ENCODE data around the gene FPR2.
"Not testable (repeated sequence)": the region's sequence is repeated elsewhere in the genome, so short reads cannot be mapped to it uniquely, and the experiment has no call there.

Gene FPR2, protein sequence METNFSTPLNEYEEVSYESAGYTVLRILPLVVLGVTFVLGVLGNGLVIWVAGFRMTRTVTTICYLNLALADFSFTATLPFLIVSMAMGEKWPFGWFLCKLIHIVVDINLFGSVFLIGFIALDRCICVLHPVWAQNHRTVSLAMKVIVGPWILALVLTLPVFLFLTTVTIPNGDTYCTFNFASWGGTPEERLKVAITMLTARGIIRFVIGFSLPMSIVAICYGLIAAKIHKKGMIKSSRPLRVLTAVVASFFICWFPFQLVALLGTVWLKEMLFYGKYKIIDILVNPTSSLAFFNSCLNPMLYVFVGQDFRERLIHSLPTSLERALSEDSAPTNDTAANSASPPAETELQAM

GRCh38 chr19:51760697-51761356 is at the start of gene FPR2:
Gene FPR2 (plus strand): TSS chr19:51761180. CDS start chr19:51768659, 7,479 bp downstream.
- no peak for DNase-seq (ENCODE audit: low spot score)

GRCh38 chr19:51711702-51712101 is 49.3 kb upstream of the FPR2 start:
- DNase-seq (ENCODE audit: low spot score) = no peak

GRCh38 chr19:51712461-51713081 is 48.4 kb upstream of the FPR2 start:
- no peak for DNase-seq (ENCODE audit: low spot score)

GRCh38 chr19:51713319-51714285 is 47.4 kb upstream of the FPR2 start:
- DNase-seq (ENCODE audit: low spot score) = no peak

DNA sequence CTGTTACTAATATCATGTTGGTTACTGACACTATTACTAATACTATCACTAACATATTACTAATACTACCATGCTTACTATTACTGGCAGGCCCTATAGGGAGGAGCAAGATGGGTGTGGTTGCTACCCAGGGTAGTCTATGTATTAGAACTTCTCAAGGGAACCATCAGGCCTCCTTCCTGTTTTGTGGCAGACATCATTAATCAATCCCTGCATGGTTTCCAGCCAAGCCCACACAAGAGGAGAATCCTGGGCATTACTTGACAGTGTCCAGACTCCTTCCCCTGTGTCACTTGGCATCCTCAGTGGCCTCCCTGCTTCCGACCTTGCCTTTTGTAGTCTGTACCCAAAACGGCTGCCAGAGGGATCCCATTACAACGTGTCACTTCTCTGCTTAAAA is 46.1 kb upstream of the FPR2 start:
- DNase-seq (ENCODE audit: low spot score) = no peak

- no peak for DNase-seq (ENCODE audit: low spot score)
These were observed 45.1 kb upstream of the FPR2 start for GRCh38 chr19:51715850-51716249.

- no peak for DNase-seq (ENCODE audit: low spot score)
These were observed 44.1 kb upstream of the FPR2 start for GRCh38 chr19:51716925-51717324.

GRCh38 chr19:51719251-51719988 is 41.6 kb upstream of the FPR2 start:
- DNase-seq (ENCODE audit: low spot score) = no peak

- DNase-seq (ENCODE audit: low spot score) = no peak
These were observed 39.1 kb upstream of the FPR2 start for GRCh38 chr19:51721905-51722304.

DNA sequence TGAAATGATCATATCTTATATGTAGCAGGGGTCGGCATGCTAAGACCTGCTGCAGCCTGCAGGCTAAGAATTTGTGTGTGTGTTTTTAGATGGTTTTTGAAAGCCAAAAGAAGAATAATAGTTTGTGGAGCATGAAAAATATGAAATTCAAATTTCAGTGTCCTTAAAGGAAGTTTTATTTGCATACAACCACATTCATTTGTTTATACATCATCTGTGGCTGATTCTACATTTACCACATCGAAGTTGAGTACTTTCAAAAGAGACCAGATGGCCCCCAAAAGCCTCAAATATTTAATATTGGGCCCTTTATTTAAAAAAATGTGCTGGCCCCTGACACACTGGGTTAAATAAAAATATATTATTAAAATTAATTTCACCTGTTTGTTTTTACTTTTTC is 38.5 kb upstream of the FPR2 start:
- DNase-seq (ENCODE audit: low spot score) = no peak

- DNase-seq (ENCODE audit: low spot score) = no peak
These were observed 36.4 kb upstream of the FPR2 start for GRCh38 chr19:51724543-51724942.

GRCh38 chr19:51726049-51726448 is 34.9 kb upstream of the FPR2 start:
- no peak for DNase-seq (ENCODE audit: low spot score)

DNA sequence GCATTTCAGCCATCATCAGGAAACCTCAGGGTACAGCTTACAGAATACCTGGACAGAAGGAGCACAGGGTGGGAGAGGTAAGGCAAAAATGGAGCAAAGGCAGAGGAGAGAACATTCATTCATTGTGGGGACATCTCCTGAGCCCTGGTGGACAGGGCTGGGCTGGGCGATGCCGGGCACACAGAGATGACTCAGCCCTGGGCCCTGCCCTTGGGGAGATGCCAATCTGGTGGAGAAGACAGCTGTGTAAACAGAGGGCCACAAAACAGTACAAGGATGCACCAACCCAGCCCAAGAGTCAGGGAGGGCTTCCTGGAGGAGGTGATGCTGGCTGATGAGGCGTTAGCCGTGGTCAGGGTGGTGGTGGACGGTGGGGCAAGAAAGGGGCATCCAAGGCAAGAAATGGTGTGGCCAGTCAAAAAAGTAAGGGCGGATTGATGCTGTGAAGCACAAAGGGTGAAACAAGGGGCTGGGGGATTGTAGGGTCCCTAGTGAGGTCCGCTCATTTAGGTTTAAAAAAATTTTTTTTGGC is 33.6 kb upstream of the FPR2 start:
- no peak for DNase-seq (ENCODE audit: low spot score)

- DNase-seq (ENCODE audit: low spot score) = no peak
These were observed 31.2 kb upstream of the FPR2 start for GRCh38 chr19:51729781-51730180.

DNA sequence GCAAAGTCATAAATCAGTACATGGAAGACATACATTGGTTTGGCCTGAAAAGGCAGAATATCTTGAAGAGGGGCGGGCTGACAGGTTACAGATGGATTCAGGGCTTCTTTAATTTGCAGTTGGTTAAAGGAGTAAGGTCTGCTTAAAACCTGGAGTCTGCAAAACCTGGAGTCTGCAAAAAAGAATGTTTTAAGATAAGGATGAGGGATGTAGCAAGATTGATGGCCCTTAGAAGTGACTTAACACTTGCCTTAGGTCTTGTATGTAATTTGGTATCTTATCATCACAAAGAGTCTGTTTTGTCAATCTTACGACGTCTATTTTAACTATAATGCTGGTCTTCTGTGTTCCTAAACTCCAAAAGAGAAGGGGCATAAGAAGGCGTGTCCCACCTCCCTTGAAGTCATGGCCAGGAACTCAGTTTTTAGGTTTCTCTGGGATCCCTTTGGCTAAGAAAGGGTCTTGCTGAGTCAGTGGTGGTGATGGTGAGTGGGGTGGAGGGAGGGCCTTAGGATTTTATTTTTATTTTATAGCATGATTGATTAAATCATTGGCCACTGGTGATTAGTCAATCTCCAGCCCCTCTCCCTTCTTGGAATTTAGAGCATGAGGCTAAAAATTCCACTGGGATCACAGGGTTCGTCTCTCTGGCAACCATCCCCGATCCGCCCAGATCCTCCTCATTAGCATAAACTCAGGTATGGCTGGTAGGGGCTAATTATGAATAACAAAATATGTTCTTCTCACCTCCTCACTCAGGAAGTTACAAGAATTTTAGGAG is 27.0 kb upstream of the FPR2 start:
- no peak for DNase-seq (ENCODE audit: low spot score)

DNA sequence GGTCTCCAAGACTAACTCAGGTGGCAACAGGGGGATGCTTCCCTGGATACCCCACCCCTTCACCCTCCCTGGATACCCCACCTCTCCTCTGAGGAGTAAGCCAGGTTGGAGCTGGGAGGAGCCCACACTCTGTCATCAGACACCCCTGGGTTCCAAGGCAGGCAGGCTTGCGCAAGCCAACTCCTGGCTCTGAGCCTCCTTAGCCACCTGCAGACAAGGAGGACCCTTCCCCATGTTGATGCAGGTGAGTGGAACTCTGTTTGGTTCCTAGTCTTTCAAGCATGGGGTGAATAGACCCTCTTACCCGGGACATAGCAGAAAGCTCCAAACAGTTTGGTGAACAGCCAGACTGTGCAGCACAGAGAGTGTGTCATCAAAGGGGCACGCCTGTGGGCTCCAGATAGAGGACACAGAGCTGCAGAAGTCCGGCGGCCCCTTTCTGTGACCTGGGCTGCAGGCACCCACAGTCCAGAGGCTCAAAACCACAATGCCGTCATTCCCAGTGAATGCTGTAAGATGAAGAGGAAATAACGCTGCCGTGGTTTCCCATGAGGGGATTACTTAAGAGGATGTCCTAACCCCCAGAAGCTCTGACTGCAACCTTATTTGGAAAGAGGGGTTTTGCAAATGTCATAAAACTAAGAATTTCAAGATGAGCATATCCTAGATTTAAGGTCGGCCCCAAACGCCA is 25.1 kb upstream of the FPR2 start:
- DNase-seq (ENCODE audit: low spot score) = no peak

DNA sequence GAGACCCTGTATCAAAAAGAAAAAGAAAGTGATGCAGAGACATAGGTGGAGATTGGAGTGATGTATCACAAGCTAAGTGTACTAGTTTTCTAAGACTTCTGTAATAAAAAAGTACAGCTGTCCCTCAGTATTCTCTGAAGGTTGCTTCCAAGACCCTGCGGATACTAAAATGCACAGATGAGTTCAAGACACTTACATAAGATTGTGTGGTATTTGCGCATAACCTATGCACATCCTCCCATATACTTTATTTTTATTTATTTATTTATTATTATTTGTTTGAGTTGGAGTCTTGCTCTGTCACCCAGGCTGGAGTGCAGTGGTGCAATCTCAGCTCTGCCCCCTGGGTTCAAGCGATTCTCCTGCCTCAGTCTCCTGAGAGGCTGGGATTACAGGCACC is 23.6 kb upstream of the FPR2 start:
- no peak for DNase-seq (ENCODE audit: low spot score)

DNA sequence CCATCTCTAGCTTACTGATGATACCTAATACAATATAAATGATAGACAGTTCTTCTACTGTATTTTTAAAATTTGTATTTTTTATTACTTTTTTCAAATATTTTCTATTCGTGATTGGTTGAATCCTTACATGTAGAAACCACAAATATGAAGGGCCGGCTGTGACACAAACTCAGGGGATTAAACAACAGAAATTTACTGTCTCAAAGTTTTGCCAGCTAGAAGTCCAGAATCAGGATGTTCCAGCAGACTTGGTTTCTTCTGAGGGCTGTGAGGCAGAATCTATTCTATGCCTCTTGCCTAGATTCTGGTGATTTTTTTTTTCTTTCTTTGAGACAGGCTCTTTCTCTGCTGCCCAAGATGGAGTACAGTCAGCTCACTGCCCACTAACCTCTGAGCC is 23.1 kb upstream of the FPR2 start:
- DNase-seq (ENCODE audit: low spot score) = no peak

- DNase-seq (ENCODE audit: low spot score) = not testable (repeated sequence)
These were observed 22.5 kb upstream of the FPR2 start for GRCh38 chr19:51738523-51738922.
